K562 (cell line): Measurements from ENCODE around the gene UNC45B. TPM values are rescaled to one million over a fixed set of nuclear protein-coding genes. Genes with fewer than 3 reads are reported as not detected.

Experiments
- ATF2 ChIP-seq: sonication (generic); formaldehyde crosslinking; IDR thresholded peaks from 2 replicates; pipeline ENCODE4 v1.8.1; 2022; ENCODE audit warnings: missing genetic modification reagents
- CHCHD3 ChIP-seq: fragments of 250-450 bp; sonication (Bioruptor Pico); IDR thresholded peaks from 2 replicates; pipeline ENCODE4 v2.1.2; 2022; ENCODE audit warnings: mild to moderate bottlenecking
- FOXA1 ChIP-seq: fragments of 450-650 bp; IDR thresholded peaks from 2 replicates; pipeline ENCODE4 v1.6.1; 2016; ENCODE audit warnings: mild to moderate bottlenecking, borderline replicate concordance
- HDAC1 ChIP-seq, 2 experiments: fragments of 450-650 bp; IDR thresholded peaks; 2 replicates each; pipeline ENCODE4 v1.6.1; 2016 to 2017; ENCODE audit warnings: inconsistent platforms in 1 of 2, mild to moderate bottlenecking in 1 of 2, moderate library complexity in 1 of 2
- HMGXB4 ChIP-seq: sonication (generic); formaldehyde crosslinking; IDR thresholded peaks from 2 replicates; pipeline ENCODE4 v1.8.1; 2023; ENCODE audit warnings: mild to moderate bottlenecking, missing genetic modification reagents
- LCOR ChIP-seq: sonication (generic); formaldehyde crosslinking; IDR thresholded peaks from 2 replicates; pipeline ENCODE4 v1.8.0; 2022; ENCODE audit warnings: mild to moderate bottlenecking, missing genetic modification reagents
- NUFIP1 ChIP-seq: fragments of 450-650 bp; IDR thresholded peaks from 2 replicates; pipeline ENCODE4 v1.6.1; 2018; ENCODE audit not compliant: partially characterized antibody
- PML ChIP-seq: IDR thresholded peaks from 2 replicates; pipeline ENCODE4 v1.6.1; 2012; ENCODE audit warnings: low read length, inconsistent platforms
- POLR2AphosphoS5 ChIP-seq: IDR thresholded peaks from 2 replicates; pipeline ENCODE4 v1.6.1; 2011; ENCODE audit warnings: mild to moderate bottlenecking, low read depth, low read length, moderate library complexity; ENCODE audit not compliant: control insufficient read depth, insufficient read depth
- SAFB2 ChIP-seq: fragments of 200-400 bp; formaldehyde crosslinking; IDR thresholded peaks from 2 replicates; pipeline ENCODE4 v1.6.1; 2018; ENCODE audit warnings: borderline replicate concordance, low read length, low read depth, moderate library complexity; ENCODE audit not compliant: severe bottlenecking
- SMARCE1 ChIP-seq: fragments of 450-650 bp; IDR thresholded peaks from 2 replicates; pipeline ENCODE4 v1.7.1; 2016; ENCODE audit warnings: mild to moderate bottlenecking
- TEAD1 ChIP-seq, 2 experiments: fragments of 450-650 bp in 1 of 2; sonication (generic) in 1 of 2; formaldehyde crosslinking; IDR thresholded peaks; 2 replicates each; pipeline versions ENCODE4 v1.4.0 to v1.8.0; 2020 to 2022; ENCODE audit warnings: mild to moderate bottlenecking in 2 of 2, missing genetic modification reagents in 1 of 2
- U2AF1 ChIP-seq: fragments of 200-400 bp; formaldehyde crosslinking; optimal IDR thresholded peaks from 2 replicates; pipeline ENCODE3; 2017; ENCODE audit warnings: mild to moderate bottlenecking, low read depth, low read length, moderate library complexity
- VEZF1 ChIP-seq: fragments of 200-800 bp; sonication (Bioruptor generic); IDR thresholded peaks from 2 replicates; pipeline ENCODE4 v1.6.1; 2017; ENCODE audit warnings: missing genetic modification characterization, missing compliant biosample characterization
- ZBTB34 ChIP-seq: fragments of 250-450 bp; sonication (Bioruptor Pico); IDR thresholded peaks from 2 replicates; pipeline ENCODE4 v1.8.0; 2021; ENCODE audit warnings: mild to moderate bottlenecking, moderate library complexity
- ZC3H8 ChIP-seq: fragments of 450-650 bp; IDR thresholded peaks from 2 replicates; pipeline ENCODE4 v1.6.1; 2017
- ZNF449 ChIP-seq: fragments of 250-450 bp; sonication (Bioruptor Pico); IDR thresholded peaks from 2 replicates; pipeline ENCODE4 v1.8.0; 2022; ENCODE audit warnings: moderate library complexity, mild to moderate bottlenecking, inconsistent platforms
- ZNF75A ChIP-seq: fragments of 450-650 bp; formaldehyde crosslinking; IDR thresholded peaks from 2 replicates; pipeline ENCODE4 v1.4.0; 2020; ENCODE audit warnings: mild to moderate bottlenecking
- ZNF766 ChIP-seq: fragments of 200-800 bp; sonication (Bioruptor generic); conservative IDR thresholded peaks from 2 replicates; pipeline ENCODE4 v1.6.1; 2016; ENCODE audit warnings: missing genetic modification characterization, missing compliant biosample characterization
- ZNF785 ChIP-seq: fragments of 250-450 bp; sonication (Bioruptor Pico); IDR thresholded peaks from 2 replicates; pipeline ENCODE4 v1.4.0; 2020; ENCODE audit warnings: mild to moderate bottlenecking
- ZSCAN29 ChIP-seq: fragments of 450-650 bp; IDR thresholded peaks from 2 replicates; pipeline ENCODE4 v1.6.1; 2017
- polyA plus RNA-seq, 8 experiments: library from polyadenylated mRNA; depleted of rRNA in 4 of 8; stranded (reverse) in 5 of 8; unstranded in 3 of 8; fragments of >200 nt; fragmentation: Nextera tagmentation in 2 of 8; fragmentation: Illumina TruSeq in 1 of 8; extraction: Ambion mirVana in 2 of 8; extraction: Trizol in 1 of 8; gene quantifications; 2 replicates each; pipeline versions ENCODE4 v1.2.1 to v1.2.3, GENCODE V29; 2011 to 2014; ENCODE audit warnings: inconsistent platforms in 1 of 8, missing spikeins in 1 of 8
- total RNA-seq, 7 experiments: library from RNA; depleted of rRNA in 6 of 7; stranded (reverse); fragments of >200 nt in 6 of 7; fragmentation: Illumina TruSeq in 2 of 7; extraction: Trizol in 2 of 7; gene quantifications; 2 replicates each; pipeline versions ENCODE4 v1.2.1 to v1.2.3, GENCODE V29; 2011 to 2021; ENCODE audit warnings: low replicate concordance in 1 of 7

Gene UNC45B
- total and polyA plus RNA-seq, 9 of the 15 experiments (the other 6 are each of a cell fraction or from before 2014, with no cell fraction given), result not detected

GRCh38 chr17:35119370-35120165 is 28.0 kb upstream of the UNC45B start, which contains the start of gene RAD51D (continued):
- TF ChIP-seq VEZF1 (CRISPR knock-in tag) (peak; percentile 75), ZC3H8 (no peak), NUFIP1 (no peak), PML (no peak), SAFB2 (no peak), SMARCE1 (no peak), LCOR (CRISPR knock-in tag) (no peak), U2AF1 (no peak), ATF2 (CRISPR knock-in tag) (no peak), POLR2AphosphoS5 (peak; percentile 52; the same call in 1 of the 2 replicates), ZNF75A (CRISPR knock-in tag) (no peak), ZNF449 (CRISPR knock-in tag) (no peak), ZSCAN29 (no peak; the same call in 1 of the 2 replicates), ZBTB34 (CRISPR knock-in tag) (no peak), CHCHD3 (CRISPR knock-in tag) (no peak), FOXA1 (no peak), HDAC1 (IDR thresholded peaks at IDR 0.05) (peak in 1 of 2 experiments; percentile 72; a peak in 1 of 4 replicates), HMGXB4 (0 out of 2 replicates have a peak, but pooled peaks have one; percentile 74), TEAD1 (CRISPR knock-in tag; IDR thresholded peaks at IDR 0.05) (0 out of 4 replicates have a peak, but pooled peaks of 1 of the 2 experiments have one; percentile 28), ZNF785 (CRISPR knock-in tag) (no peak), ZNF766 (no peak)
